ENCODE results near the gene DPP6.
"Not testable (repeated sequence)": the region's sequence is repeated elsewhere in the genome, so short reads cannot be mapped to it uniquely, and the experiment has no call there.

Gene DPP6

DNA sequence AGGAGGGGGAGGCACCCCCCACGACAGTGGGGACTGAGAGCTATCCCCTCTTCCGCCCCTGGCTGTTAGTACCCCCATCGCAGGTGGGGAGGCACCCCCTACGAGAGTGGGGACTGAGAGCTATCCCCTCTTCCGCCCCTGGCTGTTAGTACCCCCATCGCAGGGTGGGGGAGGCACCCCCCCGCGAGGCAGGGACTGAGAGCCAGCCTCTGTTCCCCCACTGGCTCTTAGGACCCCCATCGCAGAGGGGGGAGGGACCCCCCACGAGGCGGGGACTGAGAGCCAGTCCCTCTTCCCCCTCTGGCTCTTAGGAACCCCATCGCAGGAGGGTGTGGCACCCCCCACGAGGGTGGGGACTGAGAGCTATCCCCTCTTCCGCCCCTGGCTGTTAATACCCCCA lies 6.6 kb downstream of the DPP6 start:
- in situ Hi-C loops (cut with HindIII; ENCODE audit: low pct_unique_long_range_greater_than_20kb, low sequenced_read_pairs); DNase-seq (ENCODE audit: low read depth in 1 of 2, low spot score in 1 of 2): not testable (repeated sequence)

DNA sequence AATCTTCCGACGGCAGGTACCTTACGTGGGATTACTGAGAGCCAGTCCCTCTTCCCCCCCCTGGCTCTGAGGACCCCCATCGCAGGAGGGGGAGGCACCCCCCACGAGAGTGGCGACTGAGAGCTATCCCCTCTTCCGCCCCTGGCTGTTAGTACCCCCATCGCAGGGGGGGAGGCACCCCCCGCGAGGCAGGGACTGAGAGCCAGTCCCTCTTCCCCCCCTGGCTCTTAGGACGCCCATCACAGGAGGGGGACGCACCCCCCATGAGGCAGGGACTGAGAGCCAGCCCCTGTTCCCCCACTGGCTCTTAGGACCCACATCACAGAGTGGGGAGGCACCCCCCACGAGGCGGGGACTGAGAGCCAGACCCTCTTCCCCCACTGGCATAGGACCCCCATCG lies 8.4 kb downstream of the DPP6 start:
- DNase-seq (ENCODE audit: low read depth in 1 of 2, low spot score in 1 of 2); in situ Hi-C loops (cut with HindIII; ENCODE audit: low pct_unique_long_range_greater_than_20kb, low sequenced_read_pairs): not testable (repeated sequence)

- in situ Hi-C loops (cut with HindIII; ENCODE audit: low pct_unique_long_range_greater_than_20kb, low sequenced_read_pairs) = not testable (repeated sequence)
- peak; percentile 11 to 54 for DNase-seq (ENCODE audit: low read depth in 1 of 2, low spot score in 1 of 2)
Observed at GRCh38 chr7:154071833-154072232, 19.6 kb downstream of the DPP6 start.

DNA sequence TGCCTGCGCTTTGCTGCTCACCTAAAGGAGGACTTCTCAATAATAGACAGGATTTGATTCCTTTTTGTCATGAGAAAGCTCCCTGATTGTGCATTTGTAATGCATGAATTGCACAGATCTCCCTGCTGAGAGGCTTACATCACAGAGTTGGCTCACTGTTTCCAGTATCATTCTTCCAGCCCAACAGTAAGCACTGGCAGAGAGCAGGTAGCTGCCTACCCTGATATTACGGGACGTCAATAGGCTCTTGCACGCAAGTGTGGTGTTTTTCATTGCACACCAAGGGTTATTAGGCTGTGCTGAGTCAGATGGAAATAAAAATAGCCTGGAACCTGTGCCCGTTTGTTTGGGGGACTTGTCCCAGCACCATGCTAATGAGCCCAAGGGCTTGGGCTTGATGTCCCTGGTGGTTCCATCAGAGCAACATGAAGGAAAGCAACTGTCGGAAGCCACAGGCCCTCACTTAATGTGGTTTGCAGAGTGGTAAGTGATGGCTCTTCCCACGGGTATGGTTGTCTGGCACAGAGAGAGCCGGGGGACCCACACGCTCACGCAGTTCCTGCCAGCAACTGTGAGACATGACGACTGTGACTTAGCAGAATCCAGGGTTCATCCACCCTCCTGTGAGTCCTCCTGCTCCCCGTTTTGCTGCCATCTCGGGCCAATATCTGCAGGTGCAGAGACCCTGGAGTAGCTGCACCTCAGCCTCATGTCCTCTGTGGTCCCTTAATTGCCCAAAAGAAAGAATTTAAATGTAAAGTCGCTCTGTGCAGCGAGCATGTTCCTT lies 20.4 kb downstream of the DPP6 start:
- DNase-seq (ENCODE audit: low read depth in 1 of 2, low spot score in 1 of 2); in situ Hi-C loops (cut with HindIII; ENCODE audit: low pct_unique_long_range_greater_than_20kb, low sequenced_read_pairs): not testable (repeated sequence)

GRCh38 chr7:154078523-154078922 lies 26.3 kb downstream of the DPP6 start:
- DNase-seq (ENCODE audit: low read depth in 1 of 2, low spot score in 1 of 2); in situ Hi-C loops (cut with HindIII; ENCODE audit: low pct_unique_long_range_greater_than_20kb, low sequenced_read_pairs): not testable (repeated sequence)

DNA sequence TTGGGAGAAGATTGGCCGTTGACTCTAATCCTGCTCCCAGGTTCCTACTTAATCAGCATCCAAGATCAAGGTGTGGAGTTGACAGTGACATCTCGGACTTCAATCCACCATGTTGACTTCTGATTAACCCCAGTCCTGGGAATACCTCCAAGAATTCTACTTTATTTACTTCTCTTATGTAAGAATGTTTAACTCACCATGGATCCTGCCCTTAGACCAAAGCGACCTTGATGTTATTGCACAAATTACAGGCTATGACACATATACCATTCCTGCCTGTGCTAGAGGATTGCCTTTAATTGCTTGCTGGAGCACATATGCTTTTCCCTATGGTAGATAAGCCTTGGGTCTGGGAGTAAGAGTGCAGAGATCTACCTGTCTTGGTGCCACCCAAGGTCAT lies 28.1 kb downstream of the DPP6 start:
- DNase-seq (ENCODE audit: low read depth in 1 of 2, low spot score in 1 of 2); in situ Hi-C loops (cut with HindIII; ENCODE audit: low pct_unique_long_range_greater_than_20kb, low sequenced_read_pairs): not testable (repeated sequence)

DNA sequence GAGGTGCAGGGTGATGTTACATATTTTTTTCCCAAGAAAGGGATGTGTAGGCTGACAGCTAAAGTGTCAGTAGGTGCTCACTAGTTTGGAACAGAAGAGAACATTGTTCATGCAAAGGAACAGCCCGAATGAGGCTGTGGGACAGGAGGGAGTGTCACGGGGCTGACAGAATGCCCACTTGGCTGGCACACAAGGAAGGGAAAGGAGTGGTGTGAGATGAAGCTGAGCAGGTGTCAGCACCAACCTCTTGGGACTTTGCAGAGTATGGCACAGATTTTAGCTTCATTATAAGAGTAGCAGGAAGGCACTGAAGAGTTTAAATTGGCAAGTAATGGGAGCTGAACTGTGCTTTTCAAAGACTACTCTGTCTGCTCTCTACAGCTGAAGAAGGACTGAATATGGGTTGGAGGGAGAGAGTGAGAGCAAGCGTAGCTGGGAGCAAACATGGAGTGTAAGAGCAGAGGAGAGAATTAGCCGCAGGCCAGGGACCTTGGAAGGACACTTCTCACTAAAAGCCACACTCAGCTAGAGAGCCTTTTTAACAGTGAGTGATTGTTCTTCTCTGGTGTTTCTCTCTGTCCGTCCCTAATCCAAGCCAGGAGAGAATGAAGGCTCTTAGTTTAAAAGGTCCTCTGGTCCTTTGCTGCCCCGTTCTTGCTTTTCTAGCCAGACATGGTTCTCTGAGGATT lies 35.0 kb downstream of the DPP6 start:
- in situ Hi-C loops (cut with HindIII; ENCODE audit: low pct_unique_long_range_greater_than_20kb, low sequenced_read_pairs); DNase-seq (ENCODE audit: low read depth in 1 of 2, low spot score in 1 of 2): not testable (repeated sequence)

DNA sequence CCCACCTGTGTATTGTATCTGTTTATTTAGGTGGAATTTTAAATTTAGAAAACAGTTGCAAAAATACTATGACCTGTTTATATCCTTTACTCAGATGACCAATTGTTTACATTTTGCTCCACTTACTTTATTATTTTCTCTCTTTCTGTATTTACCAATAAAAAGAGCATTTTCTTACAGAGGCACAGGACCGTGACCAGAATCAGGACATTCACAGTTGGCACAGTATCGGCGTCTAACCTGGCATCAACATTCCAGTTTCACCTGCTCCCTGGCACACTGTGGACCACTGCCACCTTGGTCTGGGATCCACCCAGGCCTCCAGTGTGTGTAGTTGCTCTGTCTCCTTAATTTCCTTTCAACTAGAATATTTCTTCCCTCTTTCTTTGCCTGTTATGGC lies 39.9 kb downstream of the DPP6 start:
- in situ Hi-C loops (cut with HindIII; ENCODE audit: low pct_unique_long_range_greater_than_20kb, low sequenced_read_pairs); DNase-seq (ENCODE audit: low read depth in 1 of 2, low spot score in 1 of 2): not testable (repeated sequence)

DNA sequence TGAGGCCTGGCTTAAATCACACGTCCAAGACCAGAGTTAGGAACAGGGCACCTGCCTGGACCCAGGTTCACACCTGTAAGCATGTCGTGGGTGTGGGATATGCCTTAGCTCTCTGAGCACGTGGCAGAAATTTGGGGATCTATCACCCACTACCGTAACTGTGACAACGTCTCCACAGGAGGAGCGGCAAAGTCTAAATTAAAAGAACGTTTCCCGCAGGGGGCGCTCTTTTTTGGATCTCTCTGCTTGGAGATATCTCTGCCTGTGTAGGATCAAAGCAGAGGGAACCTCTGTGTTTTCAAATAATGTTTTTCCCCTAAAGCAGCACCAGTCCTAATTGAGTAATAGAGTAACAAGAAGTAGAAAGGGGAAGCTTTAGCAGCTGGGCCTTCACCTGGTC lies 43.0 kb downstream of the DPP6 start:
- in situ Hi-C loops (cut with HindIII; ENCODE audit: low pct_unique_long_range_greater_than_20kb, low sequenced_read_pairs); DNase-seq (ENCODE audit: low read depth in 1 of 2, low spot score in 1 of 2): not testable (repeated sequence)

- DNase-seq (ENCODE audit: low read depth in 1 of 2, low spot score in 1 of 2); in situ Hi-C loops (cut with HindIII; ENCODE audit: low pct_unique_long_range_greater_than_20kb, low sequenced_read_pairs): not testable (repeated sequence)
Observed at GRCh38 chr7:154105063-154105462, 52.9 kb downstream of the DPP6 start.

- in situ Hi-C loops (cut with HindIII; ENCODE audit: low pct_unique_long_range_greater_than_20kb, low sequenced_read_pairs); DNase-seq (ENCODE audit: low read depth in 1 of 2, low spot score in 1 of 2): not testable (repeated sequence)
Observed at GRCh38 chr7:154109615-154110014, 57.4 kb downstream of the DPP6 start.

DNA sequence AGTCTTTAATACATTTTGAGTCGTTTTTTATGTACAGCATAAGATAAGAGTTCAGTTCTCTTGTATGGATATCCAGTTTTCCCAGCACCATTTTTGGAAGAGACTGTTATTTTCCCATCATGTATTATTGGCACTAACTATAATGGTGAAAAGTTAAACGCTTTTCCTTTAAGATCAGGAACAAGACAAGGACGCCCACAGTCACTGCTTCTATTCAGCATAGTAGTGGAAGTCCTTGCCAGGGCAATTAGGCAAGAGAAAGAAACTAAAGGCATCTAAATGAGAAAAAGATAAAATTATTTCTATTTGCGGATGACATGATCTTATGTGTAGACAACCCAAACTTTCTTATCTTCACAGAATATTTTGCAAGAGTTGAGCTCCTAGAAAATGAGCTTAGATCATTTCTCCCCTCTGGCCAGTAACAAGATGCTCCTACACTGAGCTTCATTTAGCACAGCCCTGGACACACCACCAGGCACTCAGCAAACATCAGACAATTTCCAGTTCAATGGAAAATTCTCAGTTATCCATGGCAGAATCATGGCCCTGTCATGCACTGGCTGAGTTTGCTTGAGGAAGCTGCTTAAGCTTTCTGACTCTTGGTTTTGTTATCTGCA lies 61.6 kb downstream of the DPP6 start:
- DNase-seq (ENCODE audit: low read depth in 1 of 2, low spot score in 1 of 2); in situ Hi-C loops (cut with HindIII; ENCODE audit: low pct_unique_long_range_greater_than_20kb, low sequenced_read_pairs): not testable (repeated sequence)

- in situ Hi-C loops (cut with HindIII; ENCODE audit: low pct_unique_long_range_greater_than_20kb, low sequenced_read_pairs); DNase-seq (ENCODE audit: low read depth in 1 of 2, low spot score in 1 of 2): not testable (repeated sequence)
Observed at GRCh38 chr7:154117411-154118390, 65.5 kb downstream of the DPP6 start.

DNA sequence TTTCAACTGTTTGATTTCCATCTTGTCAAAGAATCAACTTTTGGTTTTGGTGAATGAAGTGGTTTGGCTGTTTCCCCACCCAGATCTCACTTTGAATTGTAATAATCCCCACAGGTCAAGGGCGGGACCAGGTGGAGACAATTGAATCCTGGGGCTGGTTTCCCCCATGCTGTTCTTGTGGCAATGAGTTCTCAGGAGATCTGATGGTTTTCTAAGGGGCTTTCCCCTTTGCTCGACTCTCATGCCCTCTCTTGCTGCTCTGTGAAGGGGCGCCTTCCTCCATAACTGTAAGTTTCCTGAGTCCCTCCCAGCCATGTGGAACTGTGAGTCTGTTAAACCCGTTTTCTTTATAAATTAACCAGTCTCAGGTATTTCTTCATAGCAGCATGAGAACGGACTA lies 68.6 kb downstream of the DPP6 start:
- in situ Hi-C loops (cut with HindIII; ENCODE audit: low pct_unique_long_range_greater_than_20kb, low sequenced_read_pairs) = not testable (repeated sequence)

DNA sequence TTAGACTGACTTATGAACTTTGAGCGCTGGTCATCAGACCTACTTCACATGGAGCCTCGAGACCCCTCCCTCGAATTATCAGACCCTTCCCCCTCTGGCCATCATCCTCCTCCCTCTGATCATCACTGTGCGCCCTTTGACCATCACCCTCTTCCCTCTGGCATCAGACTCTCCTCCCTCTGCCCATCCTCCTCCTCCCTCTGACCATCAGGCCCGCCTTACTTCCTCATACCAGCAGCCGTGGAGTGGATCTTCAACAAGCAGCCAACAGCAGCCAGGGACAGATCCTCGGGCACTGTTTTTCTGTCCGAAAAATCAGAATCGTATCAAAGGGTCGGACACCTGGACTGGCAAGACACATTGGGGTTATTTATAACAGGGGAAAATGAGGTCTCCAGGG lies 70.5 kb downstream of the DPP6 start:
- DNase-seq (ENCODE audit: low read depth in 1 of 2, low spot score in 1 of 2); in situ Hi-C loops (cut with HindIII; ENCODE audit: low pct_unique_long_range_greater_than_20kb, low sequenced_read_pairs): not testable (repeated sequence)

More for the DNA sequence above, 68.6 kb downstream of the DPP6 start:
- DNase-seq (ENCODE audit: low read depth in 1 of 2, low spot score in 1 of 2) = not testable (repeated sequence)

DNA sequence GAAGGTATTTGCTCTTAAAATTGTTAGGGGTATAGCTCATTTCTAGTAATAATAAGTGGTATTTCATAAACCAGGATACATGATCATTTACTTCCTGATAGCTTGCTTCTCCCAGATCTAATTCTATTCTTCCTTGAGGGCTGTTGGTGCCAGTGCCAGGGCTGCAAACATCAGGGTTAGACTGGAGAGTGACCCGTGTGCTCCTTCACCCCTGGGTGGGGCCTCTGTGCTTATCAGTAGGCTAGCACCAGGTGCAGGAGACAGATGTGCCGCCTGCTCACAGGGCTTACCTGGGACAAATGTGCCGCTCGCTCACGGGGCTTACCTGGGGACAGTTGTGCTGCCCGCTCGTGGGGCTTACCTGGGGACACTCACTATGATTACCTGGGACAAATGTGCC lies 71.2 kb downstream of the DPP6 start:
- DNase-seq (ENCODE audit: low read depth in 1 of 2, low spot score in 1 of 2); in situ Hi-C loops (cut with HindIII; ENCODE audit: low pct_unique_long_range_greater_than_20kb, low sequenced_read_pairs): not testable (repeated sequence)

GRCh38 chr7:154129142-154129541 lies 76.9 kb downstream of the DPP6 start:
- in situ Hi-C loops (cut with HindIII; ENCODE audit: low pct_unique_long_range_greater_than_20kb, low sequenced_read_pairs); DNase-seq (ENCODE audit: low read depth in 1 of 2, low spot score in 1 of 2): not testable (repeated sequence)
